NCI-H128 (cell line): ENCODE data around the gene MYO10.

Source experiments
- DNase-seq: peaks from one replicate; lab custom pipeline; 2025; ENCODE audit not compliant: unreplicated experiment; lab: John Stamatoyannopoulos, UW

Gene MYO10

DNA sequence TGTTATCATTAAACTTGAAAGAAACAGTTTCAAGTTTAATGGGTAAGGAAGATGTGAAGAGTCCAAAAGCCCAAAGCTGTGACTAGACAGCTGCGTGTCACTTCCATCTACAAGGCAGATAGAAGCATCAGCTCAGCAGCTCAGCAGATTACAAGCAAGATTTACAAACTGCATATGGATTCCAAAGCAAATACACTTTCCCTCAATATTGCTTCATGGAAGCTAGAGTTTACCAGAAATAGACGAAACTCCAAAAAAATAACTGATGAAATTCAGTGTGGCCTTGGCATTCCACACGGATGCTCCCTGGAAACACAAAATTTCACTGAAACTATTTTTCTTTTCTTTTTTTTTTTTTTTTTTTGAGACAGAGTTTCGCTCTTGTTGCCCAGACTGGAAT lies 17.9 kb downstream of the MYO10 start:
- no peak for DNase-seq

DNA sequence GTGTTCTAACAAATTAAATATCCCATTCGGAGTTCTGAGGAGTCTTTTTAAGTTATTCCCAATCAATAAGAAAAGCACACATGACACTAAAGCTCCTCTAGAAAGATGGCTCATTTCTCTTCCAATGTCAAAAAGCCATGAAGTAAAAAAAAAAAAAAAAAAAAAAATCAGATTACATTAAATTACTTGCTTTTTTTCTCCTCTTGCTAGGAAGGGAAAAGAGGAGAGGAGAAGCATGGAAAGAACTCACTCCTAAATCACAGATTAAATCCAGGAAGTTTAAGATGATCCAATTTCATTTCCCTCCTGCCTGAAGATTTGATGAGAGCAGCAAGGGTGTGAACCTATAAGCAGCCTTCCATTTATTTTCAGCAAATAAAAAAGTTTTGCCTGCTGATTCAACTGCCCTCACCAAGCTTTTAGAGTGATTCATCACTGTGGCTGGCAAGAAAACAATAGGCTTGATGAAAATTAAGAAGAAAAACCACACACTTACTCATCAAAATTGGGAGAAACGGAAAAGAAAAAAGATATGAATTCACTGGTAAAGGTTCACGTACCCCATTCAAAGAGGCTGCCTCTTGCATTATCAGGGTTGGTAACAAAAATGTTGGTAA lies 19.7 kb downstream of the MYO10 start:
- no peak for DNase-seq

DNA sequence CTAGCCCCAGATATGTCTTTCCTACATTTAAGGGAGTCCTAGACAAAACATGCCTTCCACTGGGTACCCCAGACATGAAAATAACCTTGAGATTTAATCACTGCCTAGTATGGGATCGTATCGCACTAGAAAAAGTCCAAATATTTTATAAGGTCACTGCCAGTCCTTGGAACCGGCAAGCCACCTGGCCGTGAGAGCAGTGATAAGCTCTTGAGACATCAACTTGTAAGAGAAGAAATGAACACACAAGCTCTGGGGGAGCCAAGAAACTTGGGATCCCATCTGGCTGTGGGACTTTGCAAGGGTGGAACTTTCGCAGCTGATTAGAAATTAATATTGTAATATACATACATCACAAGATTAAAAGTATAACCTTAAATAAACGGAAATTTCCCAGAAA lies 21.5 kb downstream of the MYO10 start:
- DNase-seq = no peak

DNA sequence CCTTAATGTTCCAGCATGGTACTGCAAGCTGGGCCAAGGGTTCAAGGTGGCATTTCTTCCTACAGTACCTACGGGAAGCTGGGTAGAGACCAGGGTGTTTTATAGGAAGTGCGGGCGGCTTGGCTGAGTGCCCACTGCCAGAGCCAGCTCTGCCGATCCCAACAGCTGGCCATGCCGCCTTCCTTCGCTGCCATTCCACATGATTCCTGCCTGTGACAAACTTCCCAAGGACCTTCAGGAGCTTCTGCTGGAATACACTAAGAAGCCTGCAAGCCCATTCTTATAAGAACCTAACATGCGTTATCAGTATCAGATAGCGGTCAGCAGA lies 22.0 kb downstream of the MYO10 start:
- no peak for DNase-seq

DNA sequence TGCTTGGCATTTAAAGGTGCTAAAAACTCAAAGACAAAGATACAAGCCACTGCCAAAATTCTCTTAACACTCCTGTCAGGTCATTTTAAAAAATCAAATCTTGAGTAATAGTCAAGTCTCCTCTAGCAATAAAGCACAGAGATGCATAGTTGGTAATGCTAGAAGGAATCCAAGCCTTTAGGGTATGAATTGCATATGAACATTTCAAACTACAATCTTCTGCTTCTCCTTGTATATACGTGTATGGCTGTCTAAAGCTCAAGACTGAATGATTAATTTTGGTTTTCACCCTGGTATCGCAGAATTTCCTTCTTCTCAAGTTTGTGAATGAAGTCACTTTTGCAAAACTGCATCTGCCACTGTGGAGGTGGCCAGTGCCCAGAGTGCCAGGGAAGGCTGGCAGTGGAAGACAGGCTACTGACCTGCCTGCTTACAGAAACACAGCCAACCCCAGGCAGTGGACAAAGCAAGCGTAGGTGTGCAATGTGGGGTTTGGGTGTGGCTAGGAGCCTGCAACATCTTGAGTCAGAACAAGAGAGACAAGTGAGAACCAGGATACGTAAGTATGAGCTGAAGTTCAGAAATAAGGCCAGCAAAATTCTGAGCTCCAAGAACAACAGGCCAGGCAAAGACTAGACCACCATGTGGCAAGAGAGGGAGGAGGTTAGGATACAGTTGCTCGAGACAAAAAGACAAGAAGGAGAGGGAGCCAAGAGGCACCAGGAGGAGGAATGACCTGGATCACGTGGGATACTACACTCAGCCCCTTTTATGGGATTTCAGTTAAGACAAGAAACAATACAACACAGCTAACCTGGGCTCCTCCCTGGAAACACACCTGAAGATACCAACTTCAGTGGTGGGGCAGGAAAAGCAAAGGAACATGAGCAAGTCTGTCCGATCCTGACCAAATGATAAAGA lies 22.6 kb downstream of the MYO10 start:
- DNase-seq = no peak

DNA sequence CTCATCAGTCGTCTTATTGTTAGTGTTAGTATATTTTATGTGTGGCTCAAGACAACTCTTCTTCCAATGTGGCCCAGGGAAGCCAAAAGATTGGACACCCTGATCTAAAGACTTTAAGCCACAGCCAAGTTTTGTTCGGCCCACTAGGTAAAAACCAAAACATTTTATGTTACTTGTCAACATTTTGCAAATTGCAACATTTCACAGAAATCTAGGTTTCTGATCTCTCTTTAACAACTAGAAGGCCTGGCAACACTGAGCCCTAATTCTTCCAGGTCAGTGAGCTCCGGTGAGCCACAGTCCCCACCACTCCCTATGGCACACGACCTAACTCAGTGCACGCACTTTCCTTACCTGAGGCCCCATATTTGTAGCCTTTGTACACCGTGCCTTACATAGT lies 24.0 kb downstream of the MYO10 start:
- DNase-seq = no peak

DNA sequence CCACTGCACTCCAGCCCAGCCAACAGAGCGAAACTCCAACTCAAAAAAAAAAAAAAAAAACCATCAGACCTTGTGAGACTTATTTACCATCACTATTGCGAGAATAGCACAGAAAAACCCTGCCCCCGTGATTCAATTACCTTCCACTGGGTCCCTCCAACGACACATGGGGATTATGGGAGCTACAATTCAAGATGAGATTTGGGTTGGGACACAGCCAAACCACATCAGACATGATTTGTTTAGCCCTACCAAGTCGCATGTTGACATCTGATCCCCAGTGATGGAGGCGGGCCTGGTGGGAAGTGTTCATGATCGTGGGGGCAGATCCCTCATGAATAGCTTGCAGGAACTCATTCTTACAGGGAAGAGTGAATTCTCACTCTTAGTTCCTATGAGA lies 26.6 kb downstream of the MYO10 start:
- no peak for DNase-seq

DNA sequence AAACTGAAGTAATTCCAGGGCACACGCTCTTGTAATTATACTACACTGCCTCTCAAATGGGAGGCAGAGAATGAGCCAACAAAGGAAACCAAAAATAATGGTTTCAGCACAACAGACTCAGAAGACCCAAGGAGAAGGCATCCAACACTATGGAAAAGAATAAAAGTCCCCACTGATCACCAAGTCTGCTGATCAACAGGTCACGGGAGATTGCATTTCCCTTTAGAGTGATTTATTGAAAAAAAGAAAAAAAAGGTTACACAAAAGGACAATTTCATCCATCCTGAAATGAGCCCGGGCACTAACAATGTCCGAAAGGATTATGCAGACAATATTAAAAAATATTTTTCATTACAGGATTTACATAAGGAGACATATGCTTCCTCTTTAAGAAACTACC lies 28.8 kb downstream of the MYO10 start:
- no peak for DNase-seq

DNA sequence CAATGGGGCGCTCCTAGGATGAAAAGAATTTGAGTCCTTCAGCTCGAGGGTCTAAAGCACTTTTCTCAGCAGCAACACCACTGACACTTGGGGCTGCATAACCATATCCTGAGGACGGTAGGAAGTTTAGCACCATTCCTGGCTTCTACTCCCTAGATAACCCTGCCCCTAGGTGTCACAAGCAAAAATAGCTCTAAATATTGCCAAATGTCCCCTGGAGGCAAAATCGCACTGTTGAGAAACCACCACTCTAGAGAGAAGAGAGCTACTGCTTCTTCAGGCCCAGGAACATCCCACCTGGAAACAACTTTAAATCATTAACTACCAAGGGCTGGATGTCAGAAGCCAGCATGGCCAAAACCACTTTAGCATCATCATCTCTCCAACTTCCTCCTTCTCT lies 29.8 kb downstream of the MYO10 start:
- DNase-seq = no peak

DNA sequence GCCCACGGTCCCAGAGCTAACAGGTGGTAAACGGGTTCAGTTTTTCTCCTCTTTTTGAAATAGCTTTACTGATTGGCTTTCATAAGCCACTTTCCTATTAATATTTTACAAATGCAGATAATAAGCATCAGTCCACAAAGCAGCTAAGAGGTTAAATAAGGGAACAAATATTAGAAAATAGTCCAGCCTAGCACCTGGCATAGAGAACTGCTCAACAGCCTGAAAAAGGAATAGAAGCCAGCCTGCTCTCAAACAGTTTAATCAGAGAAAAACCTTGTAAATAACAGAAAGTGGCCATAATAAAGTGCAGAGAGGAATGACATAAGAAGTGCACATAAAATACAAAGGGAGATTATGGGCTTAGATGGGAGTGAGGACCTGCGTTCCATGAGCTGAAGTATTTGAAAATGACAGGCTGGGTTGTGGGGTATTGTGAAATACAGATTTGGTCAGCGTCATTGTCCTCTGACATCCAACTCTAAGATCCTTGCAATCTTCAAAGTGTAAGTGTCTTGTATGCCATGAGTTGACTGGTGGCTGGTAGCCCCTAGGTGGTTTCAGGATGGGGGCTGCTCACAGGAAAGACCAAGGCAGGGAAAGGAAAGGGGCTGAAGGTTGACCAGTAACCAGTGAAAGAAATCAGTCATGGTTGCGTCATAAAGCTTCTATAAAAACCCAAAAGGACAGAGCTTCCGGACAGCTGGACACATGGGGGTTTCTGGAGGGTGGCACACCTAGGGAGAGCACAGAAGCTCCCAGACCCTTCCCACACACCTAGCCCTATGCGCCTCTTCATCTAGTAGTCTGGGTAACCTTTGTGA lies 32.4 kb downstream of the MYO10 start:
- DNase-seq = no peak

DNA sequence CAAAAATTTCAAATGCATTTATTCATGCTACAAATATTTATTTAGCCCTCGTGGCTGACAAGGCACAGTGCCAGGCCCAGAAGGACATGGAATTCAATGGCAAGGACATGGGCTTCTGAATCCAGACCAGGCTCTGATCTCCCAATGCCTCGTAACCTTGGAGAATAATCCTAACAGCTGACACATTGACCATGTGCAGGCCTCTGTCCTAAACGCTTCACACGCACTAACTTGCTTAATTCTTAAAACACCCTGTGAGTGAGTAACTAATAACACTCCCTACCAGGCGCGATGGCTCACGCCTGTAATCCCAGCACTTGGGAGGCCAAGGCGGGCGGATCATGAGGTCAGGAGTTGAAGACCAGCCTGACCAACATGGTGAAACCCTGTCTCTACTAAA lies 33.2 kb downstream of the MYO10 start:
- no peak for DNase-seq

DNA sequence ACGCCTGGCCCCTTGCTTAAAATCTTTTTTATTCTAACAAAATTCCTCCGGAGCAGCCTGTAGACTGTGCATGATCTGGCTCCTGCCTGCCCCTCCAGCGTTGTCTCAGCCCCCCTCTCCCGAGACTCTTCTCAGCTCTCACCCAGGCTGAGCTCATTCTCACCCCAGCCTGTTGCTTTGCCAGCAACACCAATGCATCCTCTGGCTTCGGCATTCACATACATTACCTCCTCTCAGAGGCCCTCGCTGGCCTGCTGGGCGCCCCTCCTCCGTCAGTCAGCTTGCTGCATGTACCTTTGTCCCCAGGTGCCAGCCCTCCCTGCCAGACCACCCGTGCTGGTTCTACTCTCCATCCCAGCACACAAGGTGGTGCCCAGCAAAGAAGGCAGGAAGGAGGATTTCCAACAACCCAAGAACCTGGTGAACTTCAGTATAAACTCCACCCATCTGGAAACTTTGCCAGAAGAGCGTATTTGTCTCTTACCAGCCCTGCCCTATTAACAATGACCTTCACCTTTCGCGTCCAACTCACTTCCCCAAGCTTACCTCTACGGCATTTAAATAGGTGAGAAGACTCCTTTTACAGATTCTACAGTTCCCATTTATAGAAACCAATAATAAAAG lies 35.0 kb downstream of the MYO10 start:
- DNase-seq = no peak

DNA sequence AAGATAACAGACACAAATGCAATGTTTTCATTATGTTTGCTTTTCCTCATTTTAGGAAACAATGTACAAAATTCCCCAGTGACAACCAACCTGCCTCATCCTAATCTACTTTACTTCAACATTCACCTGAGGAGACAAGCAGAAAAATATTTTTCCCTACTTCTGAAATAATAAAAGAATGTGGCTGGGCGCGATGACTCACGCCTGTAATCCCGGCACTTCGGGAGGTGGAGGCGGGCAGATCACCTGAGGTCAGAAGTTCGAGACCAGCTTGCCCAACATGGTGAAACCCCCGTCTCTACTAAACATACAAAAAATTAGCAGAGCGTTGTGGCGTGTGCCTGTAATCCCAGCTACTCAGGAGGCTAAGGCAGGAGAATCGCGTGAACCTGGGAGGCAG lies 36.9 kb downstream of the MYO10 start:
- no peak for DNase-seq

DNA sequence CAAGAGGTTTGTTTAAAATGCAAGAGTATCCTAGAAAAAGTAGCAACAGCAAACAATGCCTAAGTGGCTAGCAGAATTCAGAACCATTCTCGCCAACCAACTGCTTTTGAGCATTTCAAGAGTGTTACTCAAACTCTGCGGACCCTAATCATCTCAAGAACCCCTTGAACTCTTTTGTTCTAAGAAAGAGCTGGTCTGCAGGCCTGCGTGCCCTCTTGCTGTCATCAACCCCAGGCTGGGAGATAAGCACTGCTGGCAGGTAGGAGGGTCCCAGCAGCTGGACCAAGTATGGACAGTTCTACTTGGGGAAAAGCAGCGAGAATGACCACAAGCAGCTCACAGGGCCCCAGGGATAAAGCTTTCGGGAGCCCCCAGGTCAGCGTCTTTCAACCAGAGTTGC lies 38.3 kb downstream of the MYO10 start:
- no peak for DNase-seq

DNA sequence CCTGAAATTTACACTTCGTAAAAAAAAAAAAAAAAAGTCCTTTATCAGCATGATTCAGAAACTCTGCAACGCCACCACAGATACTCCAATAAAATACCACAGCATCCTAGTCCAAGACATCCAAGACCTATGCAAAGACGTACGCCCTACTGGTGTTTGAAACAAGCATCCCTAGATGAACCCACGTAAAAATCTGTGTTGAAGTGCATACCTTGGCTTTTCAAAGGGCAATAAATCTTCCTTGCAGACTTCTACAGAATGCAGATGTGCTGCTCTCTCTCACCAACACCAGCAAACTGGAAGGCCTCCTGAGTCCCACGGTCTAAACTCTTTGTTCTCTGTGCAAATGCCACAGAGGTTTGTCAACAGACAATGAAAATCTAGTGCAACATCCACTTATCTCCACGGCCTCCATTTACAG lies 38.8 kb downstream of the MYO10 start:
- DNase-seq = peak; percentile 11

DNA sequence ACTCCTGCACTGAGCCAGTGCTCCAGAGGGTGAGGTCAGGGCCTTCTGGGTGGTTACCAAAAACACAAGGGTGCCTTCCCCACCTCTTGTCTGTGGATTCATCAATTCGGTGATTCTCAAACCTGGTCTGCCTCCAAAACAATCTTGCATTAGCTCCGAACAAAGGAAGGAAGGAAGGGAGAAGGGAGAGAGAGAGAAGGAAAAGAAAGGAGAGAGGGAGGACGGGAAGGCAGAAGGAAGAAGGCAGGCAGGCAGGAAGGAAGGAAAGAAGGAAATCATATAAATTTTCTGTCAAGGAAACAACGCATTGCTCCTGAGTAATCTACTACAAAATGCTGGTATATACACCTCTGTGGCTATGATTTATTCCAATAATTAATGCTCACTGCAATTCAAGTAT lies 39.3 kb downstream of the MYO10 start:
- DNase-seq = no peak

DNA sequence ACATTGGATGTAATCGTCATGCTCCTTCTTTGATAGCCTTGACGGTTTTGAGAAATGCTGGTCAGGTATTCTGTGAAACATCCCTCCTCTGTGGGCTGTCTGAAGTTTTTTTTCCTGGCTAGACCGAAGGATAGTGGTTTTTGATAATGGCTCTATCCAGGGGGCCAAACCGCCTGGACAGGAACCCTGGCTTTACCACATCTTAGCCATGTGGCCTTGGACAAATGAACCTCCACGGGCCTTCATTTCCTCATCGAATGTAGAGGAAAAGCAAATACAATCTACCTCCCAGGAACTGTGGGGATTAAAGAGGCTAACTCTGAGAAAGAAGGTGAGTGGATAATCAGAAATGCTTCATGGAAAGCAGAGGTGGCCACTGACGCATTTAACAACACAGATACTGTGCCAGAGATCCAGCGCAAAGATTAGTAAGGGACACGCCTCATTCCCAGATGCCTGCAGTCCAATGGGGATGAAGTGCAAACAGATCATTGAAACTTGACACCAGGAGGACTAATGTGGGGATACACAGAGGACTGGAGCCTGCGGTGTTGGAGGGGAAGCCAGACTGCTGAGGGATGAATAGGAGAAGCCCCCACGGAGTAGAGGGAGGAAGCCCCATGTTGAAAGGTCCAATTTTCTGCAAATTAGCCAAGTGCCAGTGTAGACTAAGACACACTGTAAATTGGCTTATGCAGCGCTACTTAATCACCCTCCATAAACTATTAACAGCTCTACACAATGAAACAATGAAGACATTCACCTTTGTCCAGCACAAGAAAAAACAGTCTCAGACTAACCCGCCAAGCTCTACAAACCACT lies 41.6 kb downstream of the MYO10 start:
- DNase-seq = no peak

DNA sequence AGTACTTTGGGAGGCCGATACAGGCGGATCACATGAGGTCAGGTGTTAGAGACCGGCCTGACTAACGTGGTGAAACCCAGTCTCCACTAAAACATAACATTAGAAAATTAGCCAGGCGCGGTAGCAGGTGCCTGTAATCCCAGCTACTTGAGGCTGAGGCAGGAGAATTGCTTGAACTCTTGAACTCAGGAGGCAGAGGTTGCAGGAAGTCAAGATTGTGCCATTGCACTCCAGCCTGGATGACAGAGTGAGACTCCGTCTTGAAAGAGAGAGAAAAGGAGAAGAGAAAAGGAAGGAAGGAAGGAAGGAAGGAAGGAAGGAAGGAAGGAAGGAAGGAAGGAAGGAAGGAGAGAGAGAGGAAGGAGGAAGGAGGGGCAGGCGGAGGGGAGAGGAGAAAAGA lies 45.1 kb downstream of the MYO10 start:
- no peak for DNase-seq

DNA sequence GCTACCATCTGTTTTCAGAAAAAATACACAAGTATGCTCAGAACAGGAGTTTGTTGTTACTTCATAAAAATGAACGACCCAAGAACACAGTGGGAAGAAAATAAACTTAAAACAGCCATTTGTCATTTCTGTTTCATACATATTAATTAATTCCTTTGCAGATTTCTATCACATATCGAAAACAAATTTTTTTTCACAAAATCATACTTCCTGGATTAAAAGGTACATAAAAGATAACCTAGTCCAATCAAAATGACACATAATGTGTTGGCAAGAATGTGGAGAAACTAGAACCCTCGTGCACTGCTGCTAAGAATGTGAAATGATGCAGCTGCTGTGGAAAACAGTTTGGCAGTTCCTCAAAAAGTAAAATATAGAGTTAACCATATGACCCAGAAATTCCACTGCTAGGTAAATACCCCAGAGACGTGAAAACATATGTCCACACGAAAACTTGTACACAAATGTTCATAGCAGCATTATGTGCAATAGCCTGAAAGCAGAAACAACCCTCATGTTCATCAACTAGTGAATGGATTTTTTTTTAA lies 46.0 kb downstream of the MYO10 start:
- DNase-seq = no peak

DNA sequence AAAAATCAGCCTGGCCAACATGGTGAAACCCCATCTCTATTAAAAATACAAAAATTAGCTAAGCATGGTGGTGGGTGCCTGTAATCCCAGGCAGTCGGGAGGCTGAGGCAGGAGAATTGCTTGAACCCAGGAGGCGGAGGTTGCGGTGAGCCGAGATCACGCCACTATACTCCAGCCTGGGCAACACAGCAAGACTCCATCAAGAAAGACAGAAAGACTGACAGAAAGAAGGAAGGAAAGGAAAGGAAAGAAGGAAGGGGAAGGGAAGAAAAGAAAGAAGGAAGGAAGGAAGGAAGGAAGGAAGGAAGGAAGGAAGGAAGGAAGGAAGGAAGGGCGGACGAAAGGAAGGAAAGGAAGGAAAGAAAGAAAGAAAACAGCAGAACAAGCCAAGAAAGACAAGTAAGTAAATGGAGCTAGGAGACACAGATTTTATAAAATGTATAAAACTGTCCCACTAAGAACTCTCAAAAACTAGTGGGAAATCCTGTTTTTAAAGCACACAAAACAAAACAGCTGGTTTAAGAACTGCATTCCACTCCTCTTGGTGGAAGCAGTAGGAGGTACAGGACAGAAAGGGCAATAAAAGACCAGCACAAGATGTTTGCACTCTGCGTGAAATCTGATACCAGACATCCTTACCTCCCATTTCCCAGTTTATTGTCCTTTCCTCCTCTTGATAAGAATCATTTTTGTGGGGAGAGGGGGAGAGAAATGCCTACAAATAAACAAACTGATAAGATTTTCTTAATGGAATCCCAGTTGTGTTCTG lies 46.7 kb downstream of the MYO10 start:
- DNase-seq = no peak
